LNCaP clone FGC (cell line): ENCODE data around the gene NTN5.
"Not testable (repeated sequence)": the region's sequence is repeated elsewhere in the genome, so short reads cannot be mapped to it uniquely, and the experiment has no call there.

Source experiments
- DNase-seq: peaks from one replicate; pipeline ENCODE4 v3.0.0-alpha.2; 2011; ENCODE audit warnings: low read depth
- H3K4me3 ChIP-seq: 2 replicates; pipeline ENCODE4 v1.5.1; 2011; ENCODE audit warnings: mild to moderate bottlenecking, low read depth, low read length, control low read depth
- CTCF ChIP-seq: IDR thresholded peaks from 2 replicates; pipeline ENCODE4 v1.5.1; 2012; ENCODE audit warnings: mild to moderate bottlenecking; ENCODE audit not compliant: control insufficient read depth, insufficient read depth; ENCODE audit errors: extremely low read depth

Gene NTN5

DNA sequence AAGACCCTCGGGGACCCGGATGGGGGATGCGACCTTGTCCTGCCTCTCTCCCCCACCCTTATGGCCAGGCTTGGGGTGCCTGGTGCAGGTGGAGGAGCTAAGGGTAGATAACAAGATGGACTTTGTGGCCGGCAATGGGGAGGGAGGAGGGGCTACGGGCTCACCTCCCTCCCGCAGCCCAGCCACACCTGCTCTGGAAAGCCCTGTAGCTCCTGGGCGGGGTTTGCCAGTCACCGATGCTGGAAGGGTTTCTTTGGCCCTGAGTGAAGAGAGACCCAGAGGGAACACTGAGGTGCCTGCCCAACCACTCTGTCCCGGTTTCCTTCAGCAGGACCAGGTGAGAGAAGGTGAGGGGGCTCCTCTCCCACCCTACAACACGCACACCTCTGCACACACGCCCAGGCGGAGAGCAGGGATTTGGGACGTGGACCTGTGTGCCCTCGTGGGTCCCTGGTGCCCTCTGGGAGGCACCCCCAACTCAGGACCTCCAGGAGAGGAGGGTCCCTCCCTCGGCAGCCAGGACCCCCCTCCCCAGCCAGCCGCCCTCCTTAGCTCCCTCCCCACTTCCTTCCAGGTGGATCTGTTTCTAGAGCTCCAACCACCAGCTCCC is 23.0 kb upstream of the NTN5 start, which contains the start of gene FUT2:
Gene FUT2, plus strand, starts transcription at position 229 of the 610 bp plus-strand sequence. CDS start 6,986 bp downstream, outside the sequence.
- no peak for DNase-seq
- no peak for TF ChIP-seq CTCF
- no peak within 1 kb of the TSS for H3K4me3 ChIP-seq

DNA sequence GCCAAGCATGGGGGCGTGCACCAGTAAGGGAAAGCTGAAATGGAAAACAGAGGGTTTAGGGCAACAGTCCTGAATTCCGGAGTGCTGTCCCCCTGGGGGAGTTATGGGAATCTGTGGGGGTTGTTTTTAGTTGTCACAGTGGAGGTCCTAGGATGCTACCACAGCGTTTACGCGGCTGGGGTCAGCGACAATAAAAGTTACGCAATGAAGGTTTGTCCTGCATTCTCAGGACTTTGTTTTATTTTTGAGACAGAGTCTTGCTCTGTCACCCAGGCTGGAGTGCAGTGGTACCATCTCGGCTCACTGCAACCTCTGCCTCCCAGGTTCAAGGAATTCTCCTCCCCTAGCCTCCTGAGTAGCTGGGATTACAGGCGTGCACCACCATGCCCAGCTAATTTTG is 20.8 kb upstream of the NTN5 start:
- not testable (repeated sequence) for DNase-seq, H3K4me3 ChIP-seq

DNA sequence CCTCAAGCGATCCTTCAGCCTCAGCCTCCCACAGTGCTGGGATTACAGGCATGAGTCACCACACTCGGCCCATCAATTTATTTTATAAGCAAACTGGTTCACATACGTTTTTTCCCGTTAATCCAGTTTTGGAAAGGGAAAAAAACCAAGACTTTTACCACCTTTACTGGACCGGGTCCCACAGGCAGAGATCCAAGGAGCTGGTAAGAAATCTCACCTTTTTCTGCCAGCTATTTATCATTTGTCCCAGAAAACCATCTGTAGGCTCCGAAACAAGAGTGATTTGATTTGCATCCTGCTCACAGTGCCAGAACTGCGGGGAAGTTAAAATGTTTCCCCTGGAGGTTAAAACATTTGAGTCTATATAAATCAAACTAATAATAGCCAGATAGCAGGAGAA is 16.6 kb upstream of the NTN5 start:
- no peak for TF ChIP-seq CTCF
- no peak for DNase-seq
- H3K4me3 ChIP-seq = no peak overlapping the region

- no peak for TF ChIP-seq CTCF
- DNase-seq = no peak
- no peak overlapping the region for H3K4me3 ChIP-seq
Observed at GRCh38 chr19:48687776-48688175, 15.0 kb upstream of the NTN5 start.

DNA sequence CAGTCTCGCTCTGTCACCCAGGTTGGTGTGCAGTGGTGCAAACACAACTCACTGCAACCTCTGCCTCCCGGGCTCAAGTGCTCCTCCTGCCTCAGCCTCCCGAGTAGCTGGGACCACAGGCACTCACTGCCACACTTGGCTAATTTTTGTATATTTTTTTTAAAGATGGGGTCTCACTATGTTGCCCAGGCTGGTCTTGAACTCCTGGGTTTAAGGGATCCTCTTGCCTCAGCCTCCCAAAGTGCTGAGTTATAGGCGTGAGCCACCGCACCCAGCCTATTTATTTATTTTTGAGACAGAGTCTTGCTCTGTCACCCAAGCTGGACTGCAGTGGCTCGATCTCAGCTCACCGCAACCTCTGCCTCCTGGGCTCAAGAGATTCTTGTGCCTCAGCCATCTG is 13.8 kb upstream of the NTN5 start:
- DNase-seq, H3K4me3 ChIP-seq: not testable (repeated sequence)

DNA sequence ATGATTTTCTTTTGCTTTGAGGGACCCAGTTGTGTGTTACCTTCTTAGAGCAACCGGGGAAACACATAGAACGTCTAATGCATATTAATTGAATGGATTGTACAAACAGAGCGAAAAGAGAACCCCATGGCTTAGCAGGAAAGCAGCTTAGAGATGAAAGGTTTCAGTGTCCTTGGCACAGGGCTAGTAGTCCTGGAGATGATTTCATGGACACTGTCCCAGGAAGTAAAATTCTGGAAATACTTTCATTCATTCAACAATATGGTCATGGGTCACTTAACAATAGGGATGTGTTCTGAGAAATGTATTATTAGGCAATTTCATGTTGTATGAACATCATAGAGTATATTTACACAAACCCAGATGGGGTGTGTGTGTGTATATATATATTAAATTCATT is 13.3 kb upstream of the NTN5 start:
- no peak for TF ChIP-seq CTCF
- no peak for DNase-seq
- no peak overlapping the region for H3K4me3 ChIP-seq

- no peak for TF ChIP-seq CTCF
- no peak for DNase-seq
- H3K4me3 ChIP-seq = no peak overlapping the region
Observed at GRCh38 chr19:48685583-48685982, 12.8 kb upstream of the NTN5 start.

DNA sequence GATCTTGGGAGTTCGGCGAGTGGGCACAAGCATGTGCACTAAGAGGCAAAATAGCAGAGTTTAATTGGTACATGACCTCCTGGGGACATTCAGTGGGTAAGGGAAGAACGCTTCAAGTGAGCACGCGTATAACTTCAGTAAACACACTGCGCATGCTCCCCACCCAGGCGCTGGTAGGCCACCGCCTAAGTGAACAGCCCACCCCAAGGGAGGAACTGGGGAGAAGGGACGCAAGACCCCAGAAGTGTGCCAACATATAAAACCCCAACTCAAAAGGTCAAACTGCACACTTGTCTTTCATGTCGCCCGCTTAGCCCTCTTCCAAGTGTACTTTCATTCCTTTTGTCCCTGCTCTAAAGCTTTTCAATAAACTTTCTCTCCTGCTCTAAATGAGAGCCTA is 10.5 kb upstream of the NTN5 start:
- no peak for TF ChIP-seq CTCF
- no peak for DNase-seq
- no peak overlapping the region for H3K4me3 ChIP-seq
